GM10266 (cell line): Measurements from ENCODE around the gene CAMTA1.
"Not testable (repeated sequence)": the region's sequence is repeated elsewhere in the genome, so short reads cannot be mapped to it uniquely, and the experiment has no call there.

Source experiments
- DNase-seq: peaks from one replicate; pipeline ENCODE4 v3.0.0; 2012; ENCODE audit errors: extremely low spot score
- TF ChIP-seq, protein P1 (sequence below): IDR thresholded peaks from 2 replicates; pipeline ENCODE4 v1.5.1; 2012; ENCODE audit warnings: mild to moderate bottlenecking, low read depth; ENCODE audit not compliant: control insufficient read depth, insufficient read depth; ENCODE audit errors: missing control alignments

CAMTA1 gene

DNA sequence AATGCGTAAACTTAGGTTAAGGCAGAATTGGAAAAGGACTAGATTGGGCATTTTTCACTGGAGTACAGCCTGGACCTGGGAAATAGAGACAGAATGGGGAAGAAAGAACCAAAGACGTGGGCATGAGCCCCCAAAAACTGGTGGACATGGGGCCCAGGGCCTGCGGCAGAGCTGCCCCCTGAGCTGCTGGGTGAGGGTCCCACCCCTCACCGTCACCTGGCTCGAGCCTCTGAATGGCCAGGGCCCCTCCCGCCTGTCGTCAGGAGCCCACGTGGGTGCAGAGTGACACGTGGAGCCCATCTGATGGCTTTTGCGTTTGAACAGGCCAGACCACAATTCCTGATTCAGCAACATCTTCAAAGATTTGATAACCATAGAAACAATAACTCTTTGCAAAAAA lies 624.9 kb downstream of the CAMTA1 start:
- TF ChIP-seq, protein P1, sequence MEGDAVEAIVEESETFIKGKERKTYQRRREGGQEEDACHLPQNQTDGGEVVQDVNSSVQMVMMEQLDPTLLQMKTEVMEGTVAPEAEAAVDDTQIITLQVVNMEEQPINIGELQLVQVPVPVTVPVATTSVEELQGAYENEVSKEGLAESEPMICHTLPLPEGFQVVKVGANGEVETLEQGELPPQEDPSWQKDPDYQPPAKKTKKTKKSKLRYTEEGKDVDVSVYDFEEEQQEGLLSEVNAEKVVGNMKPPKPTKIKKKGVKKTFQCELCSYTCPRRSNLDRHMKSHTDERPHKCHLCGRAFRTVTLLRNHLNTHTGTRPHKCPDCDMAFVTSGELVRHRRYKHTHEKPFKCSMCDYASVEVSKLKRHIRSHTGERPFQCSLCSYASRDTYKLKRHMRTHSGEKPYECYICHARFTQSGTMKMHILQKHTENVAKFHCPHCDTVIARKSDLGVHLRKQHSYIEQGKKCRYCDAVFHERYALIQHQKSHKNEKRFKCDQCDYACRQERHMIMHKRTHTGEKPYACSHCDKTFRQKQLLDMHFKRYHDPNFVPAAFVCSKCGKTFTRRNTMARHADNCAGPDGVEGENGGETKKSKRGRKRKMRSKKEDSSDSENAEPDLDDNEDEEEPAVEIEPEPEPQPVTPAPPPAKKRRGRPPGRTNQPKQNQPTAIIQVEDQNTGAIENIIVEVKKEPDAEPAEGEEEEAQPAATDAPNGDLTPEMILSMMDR = no peak
- no peak for DNase-seq

DNA sequence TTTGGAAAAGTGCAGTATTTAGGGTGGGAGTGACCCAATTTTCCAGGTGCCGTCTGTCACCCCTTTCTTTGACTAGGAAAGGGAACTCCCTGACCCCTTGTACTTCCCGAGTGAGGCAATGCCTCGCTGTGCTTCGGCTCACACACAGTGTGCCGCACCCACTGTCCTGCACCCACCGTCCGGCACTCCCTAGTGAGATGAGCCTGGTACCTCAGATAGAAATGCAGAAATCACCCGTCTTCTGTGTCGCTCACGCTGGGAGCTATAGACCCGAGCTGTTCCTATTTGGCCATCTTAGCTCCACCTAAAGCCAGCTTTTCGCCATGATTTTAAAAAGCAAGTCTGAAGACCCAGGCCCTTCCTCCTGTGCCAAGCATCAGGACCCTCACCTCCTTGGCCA lies 632.4 kb downstream of the CAMTA1 start:
- not testable (repeated sequence) for DNase-seq

DNA sequence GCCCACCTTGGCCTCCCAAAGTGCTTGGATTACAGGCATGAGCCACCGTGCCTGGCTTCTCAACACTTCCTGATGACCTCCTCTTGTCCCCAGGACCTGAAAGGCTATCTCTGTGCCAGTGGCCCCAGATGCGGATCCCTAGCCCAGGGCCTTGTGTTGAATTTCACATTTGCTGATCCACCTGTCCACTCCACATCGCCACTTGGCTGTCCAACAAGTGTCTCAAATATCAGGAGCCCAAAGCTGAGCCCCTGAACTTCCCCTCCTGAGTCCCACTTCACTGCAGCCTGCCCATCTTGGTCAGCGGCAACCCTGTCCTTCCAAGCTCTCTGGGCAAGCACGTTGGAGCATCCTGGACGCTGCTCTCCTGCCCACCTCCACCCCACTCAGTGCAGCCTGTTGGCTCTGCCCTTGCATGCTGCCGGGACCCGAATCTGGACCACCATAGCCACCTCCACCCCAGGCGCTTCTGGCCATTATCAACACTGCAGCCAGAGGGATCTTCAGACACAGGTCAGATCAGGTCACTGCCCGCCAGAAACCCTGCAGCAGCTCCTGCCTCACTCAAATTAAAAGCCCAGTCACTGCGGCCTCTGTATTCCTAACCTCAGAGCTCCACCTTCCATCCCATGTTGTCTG lies 633.3 kb downstream of the CAMTA1 start:
- TF ChIP-seq, protein P1 = no peak
- DNase-seq = no peak

DNA sequence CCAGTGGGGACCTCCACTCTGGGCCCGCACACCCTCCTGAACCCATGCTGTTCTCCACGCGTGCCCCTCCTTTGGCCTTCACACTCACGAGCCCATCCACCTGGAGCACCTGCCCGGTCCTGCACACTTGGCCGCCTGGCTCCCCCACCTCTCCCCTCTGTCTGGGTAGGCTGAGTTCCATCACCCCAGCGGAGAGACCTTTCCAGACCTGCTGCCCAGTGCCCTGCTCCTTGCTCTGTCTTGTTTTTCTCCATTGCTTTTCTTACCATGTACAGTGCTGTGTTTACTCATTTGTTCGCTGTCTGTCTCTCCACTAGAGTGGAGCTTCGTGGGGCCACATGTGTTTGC lies 634.8 kb downstream of the CAMTA1 start:
- TF ChIP-seq, protein P1 = no peak
- DNase-seq = no peak

DNA sequence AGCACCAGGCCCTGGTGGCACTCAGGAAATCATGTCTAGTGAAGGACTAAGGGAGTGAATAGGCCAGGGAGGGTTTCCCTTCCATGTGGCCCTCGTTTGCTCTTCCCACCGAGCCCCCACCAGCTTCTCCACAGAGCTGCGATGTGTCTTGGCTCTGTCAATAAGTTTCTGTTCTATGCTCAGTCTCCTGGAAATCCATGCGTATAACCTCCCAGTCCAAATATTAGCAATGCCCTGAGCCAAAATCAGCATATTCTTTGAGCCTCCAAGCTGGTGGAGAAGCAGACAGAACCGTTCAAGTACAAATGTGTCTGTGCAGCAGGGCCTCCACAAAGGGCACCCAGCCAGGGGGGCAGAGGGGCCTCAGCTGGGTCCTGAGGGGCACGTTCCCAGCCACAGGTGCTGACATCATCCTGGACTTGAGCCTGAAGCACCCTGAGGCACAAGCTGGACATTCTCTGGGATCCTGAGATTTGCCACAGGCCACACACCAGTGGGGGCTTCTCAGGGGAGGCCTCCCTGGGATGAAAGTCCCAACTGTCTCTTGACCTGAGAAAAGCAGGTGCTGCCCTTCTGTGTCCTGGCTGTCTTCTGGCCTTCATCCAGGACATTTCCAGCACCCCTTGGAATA lies 635.3 kb downstream of the CAMTA1 start:
- TF ChIP-seq, protein P1 = no peak
- no peak for DNase-seq

DNA sequence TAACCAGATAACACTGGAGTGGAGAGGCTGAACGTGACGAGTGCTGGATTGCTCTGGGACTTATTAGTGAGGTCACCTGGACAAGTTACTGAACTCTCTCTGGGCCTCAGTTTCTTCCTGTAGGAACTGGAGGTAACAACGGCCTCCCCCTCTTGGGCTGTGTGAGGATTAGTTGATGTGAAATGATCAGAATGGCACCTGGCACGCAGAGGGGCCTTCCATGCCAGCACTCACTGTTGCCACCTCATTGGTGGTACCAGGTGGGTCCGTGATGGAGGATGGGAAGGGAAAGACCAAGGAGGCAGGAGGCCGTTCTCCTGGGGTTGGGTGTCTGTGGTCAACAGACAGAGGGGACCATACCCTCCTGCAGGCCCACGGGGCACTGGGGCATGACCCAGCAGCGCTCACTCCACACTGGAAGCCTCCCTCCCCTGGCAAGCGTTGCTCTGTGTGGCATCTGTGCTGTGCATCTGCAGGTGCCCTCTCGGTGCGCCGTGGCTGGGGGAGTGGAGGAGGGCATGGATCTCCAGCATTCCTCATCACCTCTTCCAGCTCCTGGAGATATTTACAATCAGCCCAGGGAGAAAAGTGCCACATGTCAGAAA lies 636.3 kb downstream of the CAMTA1 start:
- no peak for DNase-seq
- TF ChIP-seq, protein P1 = no peak

DNA sequence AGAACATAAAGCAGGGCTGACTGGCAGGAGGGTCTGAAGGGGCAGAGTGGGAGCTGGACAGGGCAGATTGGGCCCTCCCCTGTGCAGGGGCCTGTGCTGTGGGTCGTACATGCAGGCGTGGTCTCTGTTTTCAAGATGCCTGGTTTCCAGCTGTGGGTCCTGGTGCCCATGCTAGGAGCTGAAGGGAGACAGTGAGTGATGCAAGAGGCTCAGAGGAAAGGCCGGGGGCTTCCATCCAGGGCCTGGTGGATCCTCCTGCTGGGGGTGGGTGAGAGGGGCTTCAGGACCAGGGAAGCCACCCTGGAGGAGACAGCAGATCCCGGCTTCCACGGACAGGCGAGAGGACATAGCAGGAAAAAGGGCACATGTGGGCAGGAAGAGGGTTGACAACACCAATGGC lies 636.8 kb downstream of the CAMTA1 start:
- TF ChIP-seq, protein P1 = no peak
- no peak for DNase-seq
